Fibroblast of skin of left biceps (primary cell): ENCODE results near the gene DAPK1.

Source experiments
- DNase-seq, 2 experiments: peaks; one replicate each; pipeline ENCODE4 v3.0.0-alpha.2; 2013; ENCODE audit warnings: low read depth in 2 of 2

DAPK1 gene

GRCh38 chr9:87569008-87569509 lies 71.4 kb downstream of the DAPK1 start:
- no peak for DNase-seq

- DNase-seq, result no peak
Observed at GRCh38 chr9:87569518-87569917, 71.9 kb downstream of the DAPK1 start.

GRCh38 chr9:87570000-87570908 lies 72.6 kb downstream of the DAPK1 start:
- DNase-seq, result no peak

GRCh38 chr9:87572719-87573118 lies 75.1 kb downstream of the DAPK1 start:
- DNase-seq, result no peak

- DNase-seq, result no peak
Observed at GRCh38 chr9:87573841-87574342, 76.2 kb downstream of the DAPK1 start.

- DNase-seq, result no peak
Observed at GRCh38 chr9:87577746-87578145, 80.1 kb downstream of the DAPK1 start.

- DNase-seq, result no peak
Observed at GRCh38 chr9:87578625-87579024, 81.0 kb downstream of the DAPK1 start.

- no peak for DNase-seq
Observed at GRCh38 chr9:87579781-87580541, 82.3 kb downstream of the DAPK1 start.

- no peak for DNase-seq
Observed at GRCh38 chr9:87580941-87581438, 83.3 kb downstream of the DAPK1 start.

GRCh38 chr9:87581513-87581912 lies 83.8 kb downstream of the DAPK1 start:
- no peak for DNase-seq

GRCh38 chr9:87581949-87582637 lies 84.4 kb downstream of the DAPK1 start:
- DNase-seq, result no peak

- no peak for DNase-seq
Observed at GRCh38 chr9:87584326-87584725, 86.7 kb downstream of the DAPK1 start.

- DNase-seq, result no peak
Observed at GRCh38 chr9:87585123-87585855, 87.6 kb downstream of the DAPK1 start.

GRCh38 chr9:87586731-87587355 lies 89.2 kb downstream of the DAPK1 start:
- no peak for DNase-seq

GRCh38 chr9:87587356-87587745 lies 89.7 kb downstream of the DAPK1 start:
- no peak for DNase-seq

GRCh38 chr9:87587864-87588263 lies 90.2 kb downstream of the DAPK1 start:
- DNase-seq, result no peak

- DNase-seq, result no peak
Observed at GRCh38 chr9:87588339-87588738, 90.7 kb downstream of the DAPK1 start.

- no peak for DNase-seq
Observed at GRCh38 chr9:87590996-87591395, 93.3 kb downstream of the DAPK1 start.

GRCh38 chr9:87592554-87593358 lies 95.1 kb downstream of the DAPK1 start:
- DNase-seq, result no peak
